SK-N-SH treated with all-trans-retinoic acid at 6 μM for 48 hours (cell line): ENCODE results near the gene CPSF4L.

Source experiments
- ATAC-seq: fragments of 200-7000 bp; cut with Tn5 transposase; 3 replicates; pipeline ENCODE4 v1.9.1; 2020; ENCODE audit warnings: mild to moderate bottlenecking, moderate library complexity
- ARNTL ChIP-seq: fragments of 450-650 bp; formaldehyde crosslinking; IDR thresholded peaks from 2 replicates; pipeline ENCODE4 v1.5.0; 2020; ENCODE audit warnings: low read depth, mild to moderate bottlenecking, moderate library complexity, borderline replicate concordance
- BACH2 ChIP-seq: fragments of 250-450 bp; sonication (Bioruptor Pico); IDR thresholded peaks from 2 replicates; pipeline ENCODE4 v1.9.0; 2021; ENCODE audit warnings: mild to moderate bottlenecking, borderline replicate concordance
- CREB5 ChIP-seq: fragments of 250-450 bp; sonication (Bioruptor Pico); IDR thresholded peaks from 2 replicates; pipeline ENCODE4 v1.5.1; 2020; ENCODE audit warnings: low read depth, mild to moderate bottlenecking, moderate library complexity
- ESRRG ChIP-seq: fragments of 250-450 bp; sonication (Bioruptor Pico); IDR thresholded peaks from 2 replicates; pipeline ENCODE4 v1.6.1; 2021; ENCODE audit warnings: mild to moderate bottlenecking
- GLIS3 ChIP-seq: fragments of 250-450 bp; sonication (Bioruptor Pico); IDR thresholded peaks from 2 replicates; pipeline ENCODE4 v1.5.0; 2020; ENCODE audit warnings: mild to moderate bottlenecking, moderate library complexity
- PATZ1 ChIP-seq: fragments of 250-450 bp; sonication (Bioruptor Pico); IDR thresholded peaks from 2 replicates; pipeline ENCODE4 v1.8.0; 2020; ENCODE audit warnings: mild to moderate bottlenecking, moderate library complexity, borderline replicate concordance
- RARB ChIP-seq: fragments of 250-450 bp; sonication (Bioruptor Pico); IDR thresholded peaks from 2 replicates; pipeline ENCODE4 v1.8.0; 2021; ENCODE audit warnings: mild to moderate bottlenecking, moderate library complexity
- SNAI2 ChIP-seq: fragments of 250-450 bp; sonication (Bioruptor Pico); IDR thresholded peaks from 2 replicates; pipeline ENCODE4 v1.5.0; 2020; ENCODE audit warnings: mild to moderate bottlenecking, moderate library complexity
- TCF4 ChIP-seq: fragments of 250-450 bp; sonication (Bioruptor Pico); IDR thresholded peaks from 2 replicates; pipeline ENCODE4 v1.8.0; 2021; ENCODE audit warnings: mild to moderate bottlenecking, moderate library complexity, borderline replicate concordance
- TOX ChIP-seq: fragments of 250-450 bp; sonication (Bioruptor Pico); IDR thresholded peaks from 2 replicates; pipeline ENCODE4 v1.8.0; 2021; ENCODE audit warnings: mild to moderate bottlenecking, moderate library complexity, borderline replicate concordance
- TSHZ2 ChIP-seq: fragments of 250-450 bp; sonication (Bioruptor Pico); IDR thresholded peaks from 2 replicates; pipeline ENCODE4 v1.5.0; 2020; ENCODE audit warnings: mild to moderate bottlenecking, moderate library complexity
- ZC3H10 ChIP-seq: fragments of 250-450 bp; sonication (Bioruptor Pico); IDR thresholded peaks from 2 replicates; pipeline ENCODE4 v1.5.1; 2021; ENCODE audit warnings: mild to moderate bottlenecking, moderate library complexity
- ZFP3 ChIP-seq: fragments of 250-450 bp; sonication (Bioruptor Pico); IDR thresholded peaks from 2 replicates; pipeline ENCODE4 v1.5.0; 2020; ENCODE audit warnings: mild to moderate bottlenecking, moderate library complexity
- ZFP30 ChIP-seq: fragments of 450-650 bp; formaldehyde crosslinking; IDR thresholded peaks from 2 replicates; pipeline ENCODE4 v1.5.0; 2022; ENCODE audit warnings: mild to moderate bottlenecking, moderate library complexity
- ZNF70 ChIP-seq: fragments of 450-650 bp; formaldehyde crosslinking; IDR thresholded peaks from 2 replicates; pipeline ENCODE4 v1.5.0; 2020; ENCODE audit warnings: mild to moderate bottlenecking, moderate library complexity
- ZNF8 ChIP-seq: fragments of 450-650 bp; formaldehyde crosslinking; IDR thresholded peaks from 2 replicates; pipeline ENCODE4 v1.5.0; 2020; ENCODE audit warnings: mild to moderate bottlenecking, moderate library complexity
- TF ChIP-seq, protein P1 (sequence below): fragments of 250-450 bp; sonication (Bioruptor Pico); IDR thresholded peaks from 2 replicates; pipeline ENCODE4 v1.5.1; 2021; ENCODE audit warnings: mild to moderate bottlenecking, moderate library complexity

The CPSF4L gene

GRCh38 chr17:73247726-73248125, 14.0 kb downstream of the CPSF4L start:
- TF ChIP-seq ESRRG = no peak
- no peak for TF ChIP-seq SNAI2 (CRISPR knock-in tag)
- TF ChIP-seq BACH2 = no peak
- TF ChIP-seq TOX (CRISPR knock-in tag) = no peak
- no peak for TF ChIP-seq ZC3H10 (CRISPR knock-in tag)
- no peak for TF ChIP-seq GLIS3 (CRISPR knock-in tag)
- no peak for TF ChIP-seq PATZ1
- no peak for TF ChIP-seq TCF4 (CRISPR knock-in tag)
- no peak for TF ChIP-seq RARB (CRISPR knock-in tag)
- no peak for TF ChIP-seq ARNTL
- ATAC-seq = no peak

DNA sequence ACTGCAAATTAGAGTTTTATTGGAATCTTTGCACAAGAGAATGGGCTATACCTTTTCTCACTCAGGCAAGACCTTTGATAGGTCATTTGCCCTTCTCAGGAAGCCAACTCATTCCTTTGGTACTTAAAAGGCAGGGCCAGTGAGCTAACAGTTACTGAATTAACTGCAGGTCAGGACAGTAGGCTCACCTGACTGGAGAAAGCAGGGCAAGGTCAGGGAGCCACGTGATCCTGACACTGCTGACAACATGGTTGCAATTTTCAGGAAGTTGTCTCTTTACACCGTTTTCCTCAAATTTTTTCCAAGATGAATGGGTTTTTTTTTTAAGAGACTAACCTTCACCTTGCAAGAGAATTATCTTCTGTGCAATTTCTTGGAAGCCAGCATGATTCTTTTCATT, 21.1 kb downstream of the CPSF4L start:
- no peak for TF ChIP-seq SNAI2 (CRISPR knock-in tag)
- ATAC-seq = no peak

- TF ChIP-seq TSHZ2 (CRISPR knock-in tag) = no peak
- no peak for ATAC-seq
Measured at GRCh38 chr17:73237714-73238113, 24.0 kb downstream of the CPSF4L start.

DNA sequence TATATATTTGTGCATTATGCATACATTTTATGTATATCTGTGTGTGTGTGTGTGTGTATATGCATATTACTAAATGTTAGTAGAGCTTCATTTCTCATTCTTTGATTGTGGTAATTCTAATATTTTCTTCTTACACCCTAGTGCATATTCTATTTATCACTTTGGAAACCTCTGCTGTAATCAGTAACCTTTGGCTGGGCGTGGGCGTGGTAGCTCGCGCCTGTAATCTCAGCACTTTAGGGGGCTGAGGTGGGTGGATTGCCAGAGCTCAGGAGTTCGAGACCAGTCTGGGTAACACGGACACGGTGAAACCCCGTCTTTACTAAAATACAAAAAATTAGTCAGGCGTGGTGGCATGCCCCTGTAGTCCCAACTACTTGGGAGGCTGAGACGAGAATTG, 26.9 kb downstream of the CPSF4L start:
- no peak for ATAC-seq
- TF ChIP-seq ESRRG = no peak
- TF ChIP-seq, protein P1, sequence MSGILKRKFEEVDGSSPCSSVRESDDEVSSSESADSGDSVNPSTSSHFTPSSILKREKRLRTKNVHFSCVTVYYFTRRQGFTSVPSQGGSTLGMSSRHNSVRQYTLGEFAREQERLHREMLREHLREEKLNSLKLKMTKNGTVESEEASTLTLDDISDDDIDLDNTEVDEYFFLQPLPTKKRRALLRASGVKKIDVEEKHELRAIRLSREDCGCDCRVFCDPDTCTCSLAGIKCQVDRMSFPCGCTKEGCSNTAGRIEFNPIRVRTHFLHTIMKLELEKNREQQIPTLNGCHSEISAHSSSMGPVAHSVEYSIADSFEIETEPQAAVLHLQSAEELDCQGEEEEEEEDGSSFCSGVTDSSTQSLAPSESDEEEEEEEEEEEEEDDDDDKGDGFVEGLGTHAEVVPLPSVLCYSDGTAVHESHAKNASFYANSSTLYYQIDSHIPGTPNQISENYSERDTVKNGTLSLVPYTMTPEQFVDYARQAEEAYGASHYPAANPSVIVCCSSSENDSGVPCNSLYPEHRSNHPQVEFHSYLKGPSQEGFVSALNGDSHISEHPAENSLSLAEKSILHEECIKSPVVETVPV (CRISPR knock-in tag) = no peak
- no peak for TF ChIP-seq ZNF70 (CRISPR knock-in tag)
- TF ChIP-seq ZNF8 (CRISPR knock-in tag) = no peak
- TF ChIP-seq ARNTL = no peak
- TF ChIP-seq BACH2 = no peak
- TF ChIP-seq PATZ1 = no peak
- no peak for TF ChIP-seq ZC3H10 (CRISPR knock-in tag)
- no peak for TF ChIP-seq CREB5 (CRISPR knock-in tag)
- no peak for TF ChIP-seq ZFP30 (CRISPR knock-in tag)

- ATAC-seq = peak; percentile 51
- TF ChIP-seq SNAI2 (CRISPR knock-in tag) (no peak), PATZ1 (peak; percentile 99), ZFP3 (CRISPR knock-in tag) (no peak)
- TF ChIP-seq, protein P1 (CRISPR knock-in tag) = no peak
Measured at GRCh38 chr17:73232587-73233373, 28.9 kb downstream of the CPSF4L start.
